Skeletal muscle tissue (tissue), 4 donors: ENCODE measurements around the gene KLHL6. TPM values are rescaled to one million over a fixed set of nuclear protein-coding genes. Genes with fewer than 3 reads are reported as not detected.

Experiments
- H3K27ac ChIP-seq: one replicate; pipeline ENCODE4 v1.7.0; 2013; ENCODE audit warnings: mild to moderate bottlenecking, low read depth, low read length, inconsistent platforms
- H3K27me3 ChIP-seq, 3 donors: one replicate each; pipeline ENCODE4 v1.7.0; 2013; ENCODE audit warnings: low read length in 3 of 3; ENCODE audit not compliant: control insufficient read depth in 3 of 3, insufficient read depth in 3 of 3
- H3K36me3 ChIP-seq, 3 donors: one replicate each; pipeline ENCODE4 v1.7.0; 2013; ENCODE audit warnings: low read length in 3 of 3; ENCODE audit not compliant: control insufficient read depth in 3 of 3, insufficient read depth in 3 of 3
- H3K4me1 ChIP-seq, 3 donors: one replicate each; pipeline ENCODE4 v1.7.0; 2013; ENCODE audit warnings: low read length in 3 of 3, mild to moderate bottlenecking in 3 of 3; ENCODE audit not compliant: control insufficient read depth in 3 of 3, insufficient read depth in 3 of 3
- H3K4me3 ChIP-seq, 3 donors: one replicate each; pipeline ENCODE4 v1.7.0; 2013; ENCODE audit warnings: low read length in 3 of 3
- H3K9ac ChIP-seq, 3 donors: one replicate each; pipeline ENCODE4 v1.7.0; 2013; ENCODE audit warnings: low read length in 3 of 3, mild to moderate bottlenecking in 3 of 3, moderate library complexity in 2 of 3, low read depth in 1 of 3
- H3K9me3 ChIP-seq, 3 donors: one replicate each; pipeline ENCODE4 v1.7.0; 2013; ENCODE audit warnings: low read length in 3 of 3; ENCODE audit not compliant: control insufficient read depth in 3 of 3
- total RNA-seq: library from RNA; depleted of rRNA; stranded (reverse); fragments of >200 nt; gene quantifications from one replicate; pipeline ENCODE4 v1.2.3, GENCODE V29; 2014
- donor health status: Osteomylitis.

KLHL6 gene
- total RNA-seq, 1 donor from 2014 or later: 1.0 TPM

DNA sequence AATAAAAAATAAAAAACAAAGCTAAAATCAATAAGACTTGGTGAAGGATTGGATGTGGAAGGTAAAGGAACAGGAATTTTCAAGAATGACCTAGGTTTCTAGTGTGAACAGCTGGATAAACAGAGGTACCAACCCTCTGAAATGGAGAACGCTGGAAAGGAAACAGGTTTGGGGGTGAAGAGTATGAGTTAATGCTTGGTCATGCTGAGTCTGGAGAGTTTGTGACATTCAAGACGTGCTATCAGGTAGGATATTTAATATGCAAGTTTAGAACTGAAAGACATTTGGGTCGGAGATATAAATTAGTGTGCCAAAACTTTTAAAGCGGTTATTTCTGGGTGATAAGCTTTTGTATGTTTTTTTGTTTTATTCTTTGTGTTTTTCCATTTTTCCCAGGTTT lies 11.4 kb upstream of the KLHL6 start:
- no peak overlapping the region for H3K9ac ChIP-seq
- H3K36me3 ChIP-seq: no peaks in the 10 kb centered on the region
- no peak overlapping the region for H3K4me3 ChIP-seq
- peaks cover 6 to 10% (median 9%) of the 10 kb centered on the region in 3 donors for H3K4me1 ChIP-seq
- no peak overlapping the region for H3K27ac ChIP-seq
- H3K9me3 ChIP-seq: no peaks in the 10 kb centered on the region
- no peaks in the 10 kb centered on the region for H3K27me3 ChIP-seq

DNA sequence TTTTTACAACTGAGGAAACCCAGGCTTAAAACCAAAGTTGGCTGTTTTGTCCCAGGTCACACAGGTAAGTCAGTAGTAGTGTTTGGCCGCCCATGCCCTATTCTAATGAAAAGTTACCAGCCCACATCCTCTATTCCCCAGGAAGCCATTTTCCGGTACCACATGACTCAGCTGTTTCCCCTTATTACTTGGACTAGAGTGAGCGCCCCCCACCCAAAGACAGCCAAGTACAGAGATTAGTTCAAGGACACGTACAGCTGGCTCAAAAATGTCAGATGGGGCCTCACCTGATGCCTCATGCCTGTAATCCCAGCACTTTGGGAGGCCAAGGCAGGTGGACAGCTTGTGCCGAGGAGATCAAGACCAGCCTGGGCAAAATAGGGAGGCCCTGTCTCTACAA lies 8.5 kb upstream of the KLHL6 start:
- Histone ChIP-seq H3K4me3 (no peak overlapping the region), H3K9me3 (no peaks in the 10 kb centered on the region), H3K27ac (no peak overlapping the region), H3K4me1 (peaks cover 6 to 10% (median 9%) of the 10 kb centered on the region in 3 donors), H3K9ac (no peak overlapping the region), H3K36me3 (no peaks in the 10 kb centered on the region), H3K27me3 (no peaks in the 10 kb centered on the region)

DNA sequence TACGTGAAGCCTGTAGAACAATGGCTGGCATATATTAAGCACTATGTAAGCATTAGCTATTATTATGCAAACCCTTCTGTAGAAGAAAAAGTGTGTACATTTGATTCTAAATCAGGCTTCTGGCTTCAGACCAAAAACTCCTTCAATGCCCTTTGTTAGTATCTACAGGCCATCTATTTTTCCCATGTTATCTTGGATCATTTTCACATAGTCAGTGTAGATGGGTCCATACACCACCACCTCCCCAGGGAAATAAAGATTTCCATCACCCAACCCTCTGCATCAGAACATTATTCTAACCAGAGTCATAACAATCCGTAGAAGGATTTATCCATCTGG lies 8.0 kb upstream of the KLHL6 start:
- Histone ChIP-seq H3K27me3 (no peaks in the 10 kb centered on the region), H3K9me3 (no peaks in the 10 kb centered on the region), H3K4me1 (peaks cover 6 to 10% (median 9%) of the 10 kb centered on the region in 3 donors), H3K36me3 (no peaks in the 10 kb centered on the region), H3K9ac (no peak overlapping the region), H3K27ac (no peak overlapping the region), H3K4me3 (no peak overlapping the region)

DNA sequence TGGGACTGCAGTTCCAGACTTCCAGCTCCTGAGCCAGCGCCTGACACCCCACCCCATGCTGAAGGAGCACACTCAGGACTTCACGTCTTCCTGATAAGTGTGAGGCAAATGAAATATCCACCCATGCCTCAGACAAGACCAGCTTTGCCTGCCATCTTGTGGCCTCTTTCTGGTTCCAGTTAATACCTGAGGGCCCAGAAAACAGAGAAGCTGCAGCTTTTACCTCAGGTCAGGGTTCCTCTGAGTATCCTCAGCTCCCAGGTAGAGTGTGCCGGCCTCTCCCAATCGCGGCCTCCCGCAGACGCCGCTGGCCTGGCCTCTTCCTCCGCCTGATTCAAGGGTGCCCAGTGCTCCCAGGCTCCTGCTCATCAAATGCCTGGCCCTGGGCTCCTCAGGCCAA lies 5.1 kb upstream of the KLHL6 start:
- no peaks in the 10 kb centered on the region for H3K27me3 ChIP-seq
- H3K27ac ChIP-seq: no peak overlapping the region
- no peak overlapping the region for H3K9ac ChIP-seq
- no peak overlapping the region for H3K4me3 ChIP-seq
- H3K36me3 ChIP-seq: no peaks in the 10 kb centered on the region
- H3K9me3 ChIP-seq: no peaks in the 10 kb centered on the region
- peaks cover 6 to 10% (median 9%) of the 10 kb centered on the region in 3 donors for H3K4me1 ChIP-seq

DNA sequence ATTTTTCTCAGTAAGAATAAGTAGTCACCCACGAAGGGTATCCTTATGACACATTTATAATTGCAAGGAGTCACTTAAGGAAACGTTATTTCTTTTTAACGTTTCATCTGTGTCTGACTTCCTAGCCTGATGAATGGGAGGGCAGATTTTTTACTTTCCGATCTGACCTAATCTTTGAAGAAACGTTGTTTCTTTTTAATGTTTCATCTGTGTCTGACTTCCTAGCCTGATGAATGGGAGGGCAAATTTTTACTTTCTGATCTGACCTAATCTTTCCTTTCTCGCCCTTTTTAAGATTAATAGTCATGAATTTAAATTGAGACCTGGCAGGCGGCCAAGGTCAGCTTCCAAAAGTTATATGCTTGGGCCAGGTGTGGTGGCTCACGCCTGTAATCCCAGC lies 3.0 kb upstream of the KLHL6 start:
- Histone ChIP-seq H3K27ac (no peak overlapping the region), H3K4me1 (peaks cover 3 to 11% (median 8%) of the 10 kb centered on the region in 3 donors), H3K4me3 (no peak overlapping the region), H3K9me3 (no peaks in the 10 kb centered on the region), H3K9ac (no peak overlapping the region), H3K27me3 (no peaks in the 10 kb centered on the region), H3K36me3 (no peaks in the 10 kb centered on the region)

DNA sequence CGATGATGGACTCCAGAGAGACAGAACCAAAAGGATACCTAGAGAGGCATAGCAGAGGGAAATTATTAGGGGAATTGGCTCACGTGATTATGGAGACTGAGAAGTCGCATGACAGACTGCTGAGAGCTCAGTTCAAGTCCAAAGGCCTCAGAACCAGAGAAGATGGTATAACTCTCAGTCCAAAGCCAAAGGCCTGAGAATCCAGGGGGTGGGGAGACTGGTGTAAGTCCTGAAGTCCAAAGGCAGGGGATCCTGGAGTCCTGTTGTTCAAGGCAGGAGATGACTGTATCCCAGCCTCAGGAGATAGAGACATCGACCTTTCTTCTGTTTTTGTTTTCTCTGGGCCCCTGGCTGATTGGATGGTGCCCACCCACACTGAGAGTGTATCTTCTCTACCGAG lies 1.2 kb upstream of the KLHL6 start:
- Histone ChIP-seq H3K9me3 (no peaks in the 10 kb centered on the region), H3K36me3 (no peaks in the 10 kb centered on the region), H3K27me3 (no peaks in the 10 kb centered on the region), H3K9ac (no peak overlapping the region), H3K4me1 (peaks cover 0 to 7% (median 5%) of the 10 kb centered on the region in 3 donors), H3K27ac (no peak overlapping the region), H3K4me3 (no peak overlapping the region)

DNA sequence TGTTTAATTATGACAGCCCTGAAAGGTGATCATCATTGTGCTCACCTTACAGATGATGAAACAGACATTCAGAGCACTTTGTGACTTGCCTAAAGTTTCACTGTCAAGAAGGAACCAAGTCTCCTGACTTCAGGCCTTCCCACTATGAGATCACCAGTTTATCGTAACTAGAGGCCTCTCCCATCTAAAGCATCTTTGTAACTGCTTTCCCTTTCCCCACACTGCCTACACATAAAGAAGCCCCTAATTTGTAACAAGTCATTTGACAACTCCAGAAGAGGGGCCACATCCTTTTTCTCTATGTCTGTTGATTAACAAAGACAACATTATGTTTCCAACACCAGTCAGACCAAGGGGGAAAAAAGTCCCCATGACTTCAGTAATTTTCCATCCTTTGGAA lies 1.1 kb downstream of the KLHL6 start:
- no peak overlapping the region for H3K9ac ChIP-seq
- H3K4me3 ChIP-seq: peak overlapping the region in 1 of 3 donors; percentile 6
- H3K36me3 ChIP-seq: no peaks in the 10 kb centered on the region
- H3K9me3 ChIP-seq: no peaks in the 10 kb centered on the region
- H3K27me3 ChIP-seq: no peaks in the 10 kb centered on the region
- H3K4me1 ChIP-seq: peaks cover 2 to 7% (median 5%) of the 10 kb centered on the region in 3 donors
- peak overlapping the region; percentile 11 for H3K27ac ChIP-seq

DNA sequence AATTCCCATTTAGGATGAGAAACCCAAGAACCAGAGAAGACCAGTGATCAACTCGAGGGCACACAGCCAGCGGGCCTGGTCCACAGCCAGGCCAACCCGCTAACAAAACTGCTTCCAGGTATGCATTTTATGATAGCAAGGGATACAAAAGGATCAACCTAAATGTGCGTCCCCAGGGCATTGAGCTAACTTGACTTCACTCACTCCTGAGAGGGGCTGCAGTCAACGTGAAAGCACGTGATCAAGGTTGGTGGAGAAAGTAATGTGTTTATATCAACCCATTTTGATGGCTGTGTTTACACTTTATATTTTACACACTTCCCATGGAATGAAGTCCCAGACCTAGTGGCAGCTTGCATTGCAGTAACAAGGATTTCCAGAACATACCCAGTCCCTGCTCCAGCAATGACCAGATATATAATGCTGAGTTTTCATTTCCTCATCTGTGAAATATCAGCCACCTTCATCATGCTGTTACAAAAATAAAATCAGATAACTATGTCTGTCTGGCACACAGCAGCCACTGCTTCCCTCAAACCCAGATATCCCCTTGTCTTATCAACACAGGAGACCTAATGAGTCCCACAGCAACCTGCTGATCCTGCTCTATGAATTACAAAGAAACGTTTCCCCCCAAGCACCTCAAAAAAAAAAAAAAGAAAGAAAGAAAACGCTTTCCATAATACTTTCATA lies 2.0 kb downstream of the KLHL6 start:
- H3K4me3 ChIP-seq: no peak overlapping the region
- H3K27me3 ChIP-seq: no peaks in the 10 kb centered on the region
- H3K27ac ChIP-seq: peak overlapping the region; percentile 28
- no peaks in the 10 kb centered on the region for H3K36me3 ChIP-seq
- H3K4me1 ChIP-seq: peaks cover 2 to 7% (median 5%) of the 10 kb centered on the region in 3 donors
- no peaks in the 10 kb centered on the region for H3K9me3 ChIP-seq
- no peak overlapping the region for H3K9ac ChIP-seq

DNA sequence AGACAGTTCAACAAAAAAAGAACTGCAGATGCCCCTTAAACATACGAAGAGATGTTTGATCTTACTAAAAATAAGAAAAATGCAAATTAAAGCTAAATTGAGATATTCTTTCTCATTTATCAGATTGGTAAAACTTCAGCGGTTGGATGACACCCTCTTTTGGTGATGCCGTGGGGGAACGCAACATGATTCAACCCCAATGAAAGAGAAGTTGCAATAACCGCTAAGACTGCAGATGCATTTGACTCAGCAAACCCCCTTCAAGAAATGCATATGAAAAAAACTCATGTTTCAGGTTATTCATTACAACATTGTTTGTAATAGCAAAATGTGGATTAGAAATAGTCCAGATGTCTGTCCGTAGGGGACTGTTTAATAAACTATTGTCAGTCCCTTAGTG lies 3.6 kb downstream of the KLHL6 start:
- Histone ChIP-seq H3K27ac (no peak overlapping the region), H3K4me3 (no peak overlapping the region)

DNA sequence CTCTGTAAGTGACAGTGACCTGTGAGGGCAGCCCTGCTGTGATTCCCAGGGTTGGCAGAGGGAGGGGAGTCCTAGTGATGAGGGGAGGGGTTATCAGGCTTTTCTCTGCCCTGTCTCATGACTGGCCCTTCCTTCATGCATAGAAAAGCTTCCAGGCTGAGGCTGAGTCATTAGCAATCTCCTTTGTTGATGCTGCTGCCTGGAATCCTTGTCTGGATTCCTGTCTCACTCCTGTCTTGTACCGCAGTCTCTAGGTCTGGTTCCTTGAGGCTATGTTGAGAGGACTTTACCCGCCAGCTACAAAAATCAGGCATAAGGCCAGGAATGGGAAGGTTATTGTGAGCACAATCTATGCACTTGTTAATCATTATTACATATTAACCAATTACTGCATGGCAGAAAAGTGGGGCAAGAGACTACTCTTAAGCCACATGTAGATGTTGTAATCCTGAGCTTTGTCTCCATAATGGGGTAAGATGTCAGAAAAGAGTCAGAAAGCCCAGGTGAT lies 7.2 kb downstream of the KLHL6 start:
- no peaks in the 10 kb centered on the region for H3K9me3 ChIP-seq
- no peaks in the 10 kb centered on the region for H3K36me3 ChIP-seq
- peaks cover 2 to 5% (median 3%) of the 10 kb centered on the region in 3 donors for H3K4me1 ChIP-seq
- H3K27ac ChIP-seq: no peak overlapping the region
- no peak overlapping the region for H3K9ac ChIP-seq
- no peak overlapping the region for H3K4me3 ChIP-seq
- H3K27me3 ChIP-seq: no peaks in the 10 kb centered on the region

More for the DNA sequence above, 3.6 kb downstream of the KLHL6 start:
- peaks cover 2 to 7% (median 5%) of the 10 kb centered on the region in 3 donors for H3K4me1 ChIP-seq
- H3K36me3 ChIP-seq: no peaks in the 10 kb centered on the region
- no peak overlapping the region for H3K9ac ChIP-seq
- no peaks in the 10 kb centered on the region for H3K9me3 ChIP-seq
- no peaks in the 10 kb centered on the region for H3K27me3 ChIP-seq
